ENCODE results near the gene FLOT2. TPM values are rescaled to one million over a fixed set of nuclear protein-coding genes. Genes with fewer than 3 reads are reported as not detected.

FLOT2 gene
- total and polyA plus RNA-seq, 10 of the 15 experiments (the other 5 are each of a cell fraction or from before 2014, with no cell fraction given) = 56.8 to 302 (median 149) TPM

GRCh38 chr17:28891201-28891600, 6.3 kb downstream of the FLOT2 start:
- FAIRE-seq (no peak), DNase-seq (ENCODE audit: low read depth, low spot score) (no peak), ATAC-seq (no peak)
- Histone ChIP-seq H3K27ac (ENCODE audit: control insufficient read depth, insufficient read depth) (no peak overlapping the region), H2AFZ (ENCODE audit: control insufficient read depth, low read depth, low read length) (no peak overlapping the region), H3K4me3 (no peak overlapping the region), H3K4me1 (ENCODE audit: control insufficient read depth, insufficient read depth, low read length) (peaks cover 59% of the 10 kb centered on the region), H3K36me3 (ENCODE audit: control insufficient read depth in 2 of 2, insufficient read depth in 2 of 2, low read length in 1 of 2) (peaks cover 0 to 3% of the 10 kb centered on the region in 2 experiments; a peak in 3 of 4 replicates), H4K20me1 (ENCODE audit: control insufficient read depth, insufficient read depth) (no peaks in the 10 kb centered on the region; the same call in 1 of the 2 replicates), H3K4me2 (ENCODE audit: control insufficient read depth, insufficient read depth) (no peak overlapping the region), H3K9ac (ENCODE audit: control insufficient read depth, insufficient read depth, low read length) (no peak overlapping the region), H3K27me3 (replicated peaks in 1 of 2; ENCODE audit: control insufficient read depth in 2 of 2, insufficient read depth in 2 of 2, low read length in 1 of 2) (no peaks in the 10 kb centered on the region), H3K9me3 (replicated peaks; ENCODE audit: control insufficient read depth, insufficient read depth, low read length) (no peaks in the 10 kb centered on the region), H3K79me2 (ENCODE audit: control insufficient read depth, insufficient read depth, low read length) (peaks cover 11% of the 10 kb centered on the region)
- SMC1A ChIA-PET (ENCODE audit: uncharacterized antibody, unreplicated experiment) = interaction anchor here (0.9 to 4.3 kb wide), 6 partner anchors 10 to 164 kb away, joined by 3 to 19 read pairs (median 10); partner anchors contain the start of gene NEK8
- RAD21 ChIA-PET (ENCODE audit: unreplicated experiment) = interaction anchor here (0.8 to 3.4 kb wide), 4 partner anchors 10 to 164 kb away, joined by 3 to 9 read pairs (median 4); no protein-coding TSS in a partner anchor
- POLR2A ChIA-PET = interaction anchor here (1.0 to 3.1 kb wide), 6 partner anchors 11 to 164 kb away, joined by 3 to 15 read pairs (median 9); no protein-coding TSS in a partner anchor
- WGBS (ENCODE audit: insufficient coverage, insufficient replicate concordance, low lambda C conversion rate, missing lambda C conversion rate) = 100% methylated on average over 1 of the region's 1 CpG
- BruUV-seq (replicated peaks) = no TSS peak
- in situ Hi-C loops (cut with MboI) = loop anchor here (25.0 kb wide), 1 partner anchor 1404 kb away; no protein-coding TSS in a partner anchor
- TF ChIP-seq MYC (IDR thresholded peaks at IDR 0.05; ENCODE audit: insufficient read depth, insufficient read length, insufficient replicate concordance, low read length, severe bottlenecking) (no peak), PKNOX1 (IDR thresholded peaks at IDR 0.05) (peak; percentile 76)
- intact Hi-C loops (cut with micrococcal nuclease; ENCODE audit: unreplicated experiment) = no loop called here
- CTCF ChIA-PET = interaction anchor here (1.0 to 5.4 kb wide), 7 partner anchors 11 to 164 kb away, joined by 4 to 26 read pairs (median 6); partner anchors contain the start of gene DHRS13

GRCh38 chr17:28889996-28890395, 7.5 kb downstream of the FLOT2 start:
- RAD21 ChIA-PET (ENCODE audit: unreplicated experiment) = interaction anchor here (3.4 kb wide), 1 partner anchor 11 kb away, joined by 9 read pairs; no protein-coding TSS in a partner anchor
- WGBS (ENCODE audit: insufficient coverage, insufficient replicate concordance, low lambda C conversion rate, missing lambda C conversion rate) = 86% methylated on average over 5 of the region's 5 CpGs
- no peak overlapping the region for H3K27ac ChIP-seq (ENCODE audit: control insufficient read depth, insufficient read depth)
- peaks cover 0 to 3% of the 10 kb centered on the region in 2 experiments; a peak in 3 of 4 replicates for H3K36me3 ChIP-seq (ENCODE audit: control insufficient read depth in 2 of 2, insufficient read depth in 2 of 2, low read length in 1 of 2)
- H3K79me2 ChIP-seq (ENCODE audit: control insufficient read depth, insufficient read depth, low read length) = peaks cover 4% of the 10 kb centered on the region; the same call in 1 of the 2 replicates
- no TSS peak for BruUV-seq (replicated peaks)
- in situ Hi-C loops (cut with MboI) (loop anchor here (25.0 kb wide), 1 partner anchor 1403 kb away; no protein-coding TSS in a partner anchor), intact Hi-C loops (cut with micrococcal nuclease; ENCODE audit: unreplicated experiment) (no loop called here)
- DNase-seq (ENCODE audit: low read depth, low spot score) = no peak
- no peaks in the 10 kb centered on the region; the same call in 1 of the 2 replicates for H4K20me1 ChIP-seq (ENCODE audit: control insufficient read depth, insufficient read depth)
- H3K27me3 ChIP-seq (replicated peaks in 1 of 2; ENCODE audit: control insufficient read depth in 2 of 2, insufficient read depth in 2 of 2, low read length in 1 of 2) = no peaks in the 10 kb centered on the region
- H3K4me1 ChIP-seq (ENCODE audit: control insufficient read depth, insufficient read depth, low read length) = peaks cover 59% of the 10 kb centered on the region
- no peaks in the 10 kb centered on the region for H3K9me3 ChIP-seq (replicated peaks; ENCODE audit: control insufficient read depth, insufficient read depth, low read length)
- SMC1A ChIA-PET (ENCODE audit: uncharacterized antibody, unreplicated experiment) = interaction anchor here (1.1 kb wide), 1 partner anchor 18 kb away, joined by 3 read pairs; no protein-coding TSS in a partner anchor
- no peak overlapping the region for H3K4me3 ChIP-seq
- no peak overlapping the region for H3K4me2 ChIP-seq (ENCODE audit: control insufficient read depth, insufficient read depth)
- no peak overlapping the region for H3K9ac ChIP-seq (ENCODE audit: control insufficient read depth, insufficient read depth, low read length)
- POLR2A ChIA-PET = no interaction called here
- CTCF ChIA-PET = interaction anchor here (1.3 to 5.4 kb wide), 4 partner anchors 11 to 41 kb away, joined by 3 to 22 read pairs (median 6); no protein-coding TSS in a partner anchor
- FAIRE-seq = no peak
- H2AFZ ChIP-seq (ENCODE audit: control insufficient read depth, low read depth, low read length) = no peak overlapping the region
- no peak for ATAC-seq
- TF ChIP-seq HDAC6 (IDR thresholded peaks at IDR 0.05; ENCODE audit: unreplicated experiment) (no peak), SMC3 (IDR thresholded peaks at IDR 0.05; ENCODE audit: borderline replicate concordance, low read length) (no peak), NR2C2 (IDR thresholded peaks at IDR 0.05; ENCODE audit: borderline replicate concordance, control insufficient read depth, insufficient read length, low read depth) (no peak), BRCA1 (IDR thresholded peaks at IDR 0.05; ENCODE audit: low read depth, low read length) (no peak), NKRF (conservative IDR thresholded peaks at IDR 0.05) (no peak), CREB1 (IDR thresholded peaks at IDR 0.05; ENCODE audit: low read depth) (no peak), MEF2A (IDR thresholded peaks at IDR 0.05; ENCODE audit: insufficient read depth, low read depth, low read length) (no peak)

Data from GM12878 (cell line).